HG03060 (cell line): ENCODE measurements around the gene GRB7.

ENCODE experiments used
- ATAC-seq: cut with Tn5 transposase; IDR thresholded peaks from one replicate; pipeline ENCODE4 v1.9.1; 2021; ENCODE audit warnings: low read depth, moderate number of reproducible peaks; ENCODE audit not compliant: unreplicated experiment

The GRB7 gene

GRCh38 chr17:39794249-39794970 is 56.7 kb downstream of the GRB7 start:
- peak; percentile 69 for ATAC-seq
